HL-60 (cell line): ENCODE measurements around the gene FADS6.

Experiments used
- TF ChIP-seq, protein P1 (sequence below): IDR thresholded peaks from one replicate; pipeline ENCODE4 v1.5.1; 2011; ENCODE audit warnings: low read length, control low read depth, inconsistent platforms; ENCODE audit not compliant: insufficient read depth
- TF ChIP-seq, protein P2 (sequence below): IDR thresholded peaks from 2 replicates; pipeline ENCODE4 v1.6.1; 2012; ENCODE audit warnings: low read depth; ENCODE audit not compliant: insufficient replicate concordance

DNA sequence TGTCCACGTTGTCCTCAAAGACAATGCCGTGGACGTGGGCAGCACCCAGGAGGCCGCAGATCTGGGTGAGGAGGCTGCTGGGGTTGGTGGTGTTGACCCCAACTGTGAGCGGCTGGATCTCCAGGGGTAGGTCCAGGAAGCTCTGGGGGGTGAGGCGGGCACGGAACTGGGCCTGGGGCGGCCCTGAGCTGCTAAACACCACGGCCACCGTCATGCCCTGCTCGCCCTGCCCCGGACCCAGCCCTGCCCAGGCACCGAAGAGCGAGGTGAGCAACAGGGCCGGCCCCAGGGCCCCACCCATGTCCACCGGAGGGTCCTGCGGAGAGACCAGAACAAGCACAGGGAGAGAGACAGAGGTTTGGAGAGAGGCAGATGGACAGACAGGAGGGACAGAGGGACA lies 38.6 kb downstream of the FADS6 start:
- TF ChIP-seq, protein P1, sequence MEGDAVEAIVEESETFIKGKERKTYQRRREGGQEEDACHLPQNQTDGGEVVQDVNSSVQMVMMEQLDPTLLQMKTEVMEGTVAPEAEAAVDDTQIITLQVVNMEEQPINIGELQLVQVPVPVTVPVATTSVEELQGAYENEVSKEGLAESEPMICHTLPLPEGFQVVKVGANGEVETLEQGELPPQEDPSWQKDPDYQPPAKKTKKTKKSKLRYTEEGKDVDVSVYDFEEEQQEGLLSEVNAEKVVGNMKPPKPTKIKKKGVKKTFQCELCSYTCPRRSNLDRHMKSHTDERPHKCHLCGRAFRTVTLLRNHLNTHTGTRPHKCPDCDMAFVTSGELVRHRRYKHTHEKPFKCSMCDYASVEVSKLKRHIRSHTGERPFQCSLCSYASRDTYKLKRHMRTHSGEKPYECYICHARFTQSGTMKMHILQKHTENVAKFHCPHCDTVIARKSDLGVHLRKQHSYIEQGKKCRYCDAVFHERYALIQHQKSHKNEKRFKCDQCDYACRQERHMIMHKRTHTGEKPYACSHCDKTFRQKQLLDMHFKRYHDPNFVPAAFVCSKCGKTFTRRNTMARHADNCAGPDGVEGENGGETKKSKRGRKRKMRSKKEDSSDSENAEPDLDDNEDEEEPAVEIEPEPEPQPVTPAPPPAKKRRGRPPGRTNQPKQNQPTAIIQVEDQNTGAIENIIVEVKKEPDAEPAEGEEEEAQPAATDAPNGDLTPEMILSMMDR, result no peak
- TF ChIP-seq, protein P2, sequence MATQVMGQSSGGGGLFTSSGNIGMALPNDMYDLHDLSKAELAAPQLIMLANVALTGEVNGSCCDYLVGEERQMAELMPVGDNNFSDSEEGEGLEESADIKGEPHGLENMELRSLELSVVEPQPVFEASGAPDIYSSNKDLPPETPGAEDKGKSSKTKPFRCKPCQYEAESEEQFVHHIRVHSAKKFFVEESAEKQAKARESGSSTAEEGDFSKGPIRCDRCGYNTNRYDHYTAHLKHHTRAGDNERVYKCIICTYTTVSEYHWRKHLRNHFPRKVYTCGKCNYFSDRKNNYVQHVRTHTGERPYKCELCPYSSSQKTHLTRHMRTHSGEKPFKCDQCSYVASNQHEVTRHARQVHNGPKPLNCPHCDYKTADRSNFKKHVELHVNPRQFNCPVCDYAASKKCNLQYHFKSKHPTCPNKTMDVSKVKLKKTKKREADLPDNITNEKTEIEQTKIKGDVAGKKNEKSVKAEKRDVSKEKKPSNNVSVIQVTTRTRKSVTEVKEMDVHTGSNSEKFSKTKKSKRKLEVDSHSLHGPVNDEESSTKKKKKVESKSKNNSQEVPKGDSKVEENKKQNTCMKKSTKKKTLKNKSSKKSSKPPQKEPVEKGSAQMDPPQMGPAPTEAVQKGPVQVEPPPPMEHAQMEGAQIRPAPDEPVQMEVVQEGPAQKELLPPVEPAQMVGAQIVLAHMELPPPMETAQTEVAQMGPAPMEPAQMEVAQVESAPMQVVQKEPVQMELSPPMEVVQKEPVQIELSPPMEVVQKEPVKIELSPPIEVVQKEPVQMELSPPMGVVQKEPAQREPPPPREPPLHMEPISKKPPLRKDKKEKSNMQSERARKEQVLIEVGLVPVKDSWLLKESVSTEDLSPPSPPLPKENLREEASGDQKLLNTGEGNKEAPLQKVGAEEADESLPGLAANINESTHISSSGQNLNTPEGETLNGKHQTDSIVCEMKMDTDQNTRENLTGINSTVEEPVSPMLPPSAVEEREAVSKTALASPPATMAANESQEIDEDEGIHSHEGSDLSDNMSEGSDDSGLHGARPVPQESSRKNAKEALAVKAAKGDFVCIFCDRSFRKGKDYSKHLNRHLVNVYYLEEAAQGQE, result no peak
